SK-N-SH (cell line): ENCODE data around the gene THPO. TPM values are rescaled to one million over a fixed set of nuclear protein-coding genes. Genes with fewer than 3 reads are reported as not detected.
A peak's percentile ranks its signal among the peaks of the same experiment; 100 is the strongest.

Experiments used
- ELF1 ChIP-seq: IDR thresholded peaks from 2 replicates; pipeline ENCODE4 v1.4.0; 2012
- GABPA ChIP-seq: IDR thresholded peaks from 2 replicates; pipeline ENCODE4 v1.4.0; 2012; ENCODE audit warnings: low read depth, mild to moderate bottlenecking
- GATA2 ChIP-seq: sonication (generic); formaldehyde crosslinking; IDR thresholded peaks from 2 replicates; pipeline ENCODE4 v1.5.0; 2020; ENCODE audit warnings: mild to moderate bottlenecking, missing genetic modification reagents
- JUND ChIP-seq: IDR thresholded peaks from 2 replicates; pipeline ENCODE4 v1.4.0; 2012
- RAD21 ChIP-seq: IDR thresholded peaks from 2 replicates; pipeline ENCODE4 v1.6.1; 2012; ENCODE audit warnings: mild to moderate bottlenecking, low read length
- RCOR1 ChIP-seq: fragments of 150-350 bp; IDR thresholded peaks from 2 replicates; pipeline ENCODE4 v1.6.1; 2017; ENCODE audit warnings: antibody characterized with exemption, low read length
- RFX5 ChIP-seq: IDR thresholded peaks from 2 replicates; pipeline ENCODE4 v1.6.1; 2012; ENCODE audit warnings: mild to moderate bottlenecking, improper control_type of control experiment, low read length
- RXRA ChIP-seq: IDR thresholded peaks from 2 replicates; pipeline ENCODE4 v1.4.0; 2012; ENCODE audit warnings: low read depth, mild to moderate bottlenecking, borderline replicate concordance
- SIN3A ChIP-seq: IDR thresholded peaks from 2 replicates; pipeline ENCODE4 v1.6.1; 2012; ENCODE audit warnings: low read depth, mild to moderate bottlenecking, low read length, moderate library complexity, borderline replicate concordance
- TAF1 ChIP-seq: IDR thresholded peaks from 2 replicates; pipeline ENCODE4 v1.6.1; 2012; ENCODE audit warnings: low read depth, mild to moderate bottlenecking, low read length, moderate library complexity, borderline replicate concordance
- TCF12 ChIP-seq: IDR thresholded peaks from 2 replicates; pipeline ENCODE4 v1.4.0; 2012
- polyA plus RNA-seq, 3 experiments: library from polyadenylated mRNA; depleted of rRNA; stranded (reverse); fragments of >200 nt; gene quantifications; 2 replicates each; pipeline ENCODE4 v1.2.3, GENCODE V29; 2012
- TF ChIP-seq, protein P1 (sequence below): IDR thresholded peaks from 2 replicates; pipeline ENCODE4 v1.4.0; 2012; ENCODE audit warnings: low read depth
- TF ChIP-seq, protein P2 (sequence below): IDR thresholded peaks from 2 replicates; pipeline ENCODE4 v1.4.0; 2012; ENCODE audit warnings: low read depth, borderline replicate concordance
- TF ChIP-seq, protein P3 (sequence below): fragments of 200-600 bp; sonication (generic); IDR thresholded peaks from 2 replicates; pipeline ENCODE4 v1.6.1; 2017; ENCODE audit warnings: antibody characterized with exemption, mild to moderate bottlenecking, moderate library complexity
- TF ChIP-seq, protein P4 (sequence below): IDR thresholded peaks from 2 replicates; pipeline ENCODE4; 2012
- TF ChIP-seq, protein P5 (sequence below): IDR thresholded peaks from 2 replicates; pipeline ENCODE4 v1.4.0; 2012; ENCODE audit warnings: low read depth, borderline replicate concordance
- TF ChIP-seq, protein P6 (sequence below): fragments of 150-350 bp; IDR thresholded peaks from 2 replicates; pipeline ENCODE4 v1.6.1; 2016; ENCODE audit warnings: mild to moderate bottlenecking, low read depth, low read length

Gene THPO
- polyA plus RNA-seq, 1 of the 3 experiments (the other 2 are of a cell fraction), result 0.07 TPM

DNA sequence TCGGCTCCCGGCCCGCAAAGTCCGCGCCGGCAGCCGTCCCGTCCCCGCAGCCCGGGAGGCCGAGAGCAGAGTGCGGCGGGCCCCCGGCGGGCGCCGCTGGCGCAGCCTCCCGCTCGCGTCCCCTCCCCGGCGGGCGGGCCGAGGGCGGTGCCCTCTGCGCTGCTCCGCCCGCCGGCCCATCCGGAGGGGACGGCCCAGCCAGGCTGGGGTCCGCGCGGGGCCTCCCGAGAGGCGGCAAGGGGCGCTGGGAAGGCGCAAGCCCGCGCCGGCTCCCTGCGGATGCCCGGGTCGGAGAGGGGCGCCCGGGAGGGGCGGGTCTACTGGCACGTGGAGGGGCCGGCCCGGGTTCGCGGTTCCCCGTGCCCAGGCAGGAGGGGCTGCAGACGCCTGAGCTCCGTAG is 16.5 kb downstream of the THPO start, which contains the start of the genes CLCN2 and POLR2H (continued):
- TF ChIP-seq, protein P1, sequence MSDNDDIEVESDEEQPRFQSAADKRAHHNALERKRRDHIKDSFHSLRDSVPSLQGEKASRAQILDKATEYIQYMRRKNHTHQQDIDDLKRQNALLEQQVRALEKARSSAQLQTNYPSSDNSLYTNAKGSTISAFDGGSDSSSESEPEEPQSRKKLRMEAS, result no peak
- TF ChIP-seq, protein P2, sequence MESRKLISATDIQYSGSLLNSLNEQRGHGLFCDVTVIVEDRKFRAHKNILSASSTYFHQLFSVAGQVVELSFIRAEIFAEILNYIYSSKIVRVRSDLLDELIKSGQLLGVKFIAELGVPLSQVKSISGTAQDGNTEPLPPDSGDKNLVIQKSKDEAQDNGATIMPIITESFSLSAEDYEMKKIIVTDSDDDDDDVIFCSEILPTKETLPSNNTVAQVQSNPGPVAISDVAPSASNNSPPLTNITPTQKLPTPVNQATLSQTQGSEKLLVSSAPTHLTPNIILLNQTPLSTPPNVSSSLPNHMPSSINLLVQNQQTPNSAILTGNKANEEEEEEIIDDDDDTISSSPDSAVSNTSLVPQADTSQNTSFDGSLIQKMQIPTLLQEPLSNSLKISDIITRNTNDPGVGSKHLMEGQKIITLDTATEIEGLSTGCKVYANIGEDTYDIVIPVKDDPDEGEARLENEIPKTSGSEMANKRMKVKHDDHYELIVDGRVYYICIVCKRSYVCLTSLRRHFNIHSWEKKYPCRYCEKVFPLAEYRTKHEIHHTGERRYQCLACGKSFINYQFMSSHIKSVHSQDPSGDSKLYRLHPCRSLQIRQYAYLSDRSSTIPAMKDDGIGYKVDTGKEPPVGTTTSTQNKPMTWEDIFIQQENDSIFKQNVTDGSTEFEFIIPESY, result no peak
- TF ChIP-seq GATA2 (CRISPR knock-in tag) (no peak), SIN3A (peak; percentile 73; the same call in 1 of the 2 replicates), TCF12 (no peak), JUND (no peak), RCOR1 (no peak), TAF1 (peak; percentile 77), GABPA (no peak), RAD21 (no peak), RXRA (no peak), ELF1 (no peak), RFX5 (no peak)
- TF ChIP-seq, protein P3, sequence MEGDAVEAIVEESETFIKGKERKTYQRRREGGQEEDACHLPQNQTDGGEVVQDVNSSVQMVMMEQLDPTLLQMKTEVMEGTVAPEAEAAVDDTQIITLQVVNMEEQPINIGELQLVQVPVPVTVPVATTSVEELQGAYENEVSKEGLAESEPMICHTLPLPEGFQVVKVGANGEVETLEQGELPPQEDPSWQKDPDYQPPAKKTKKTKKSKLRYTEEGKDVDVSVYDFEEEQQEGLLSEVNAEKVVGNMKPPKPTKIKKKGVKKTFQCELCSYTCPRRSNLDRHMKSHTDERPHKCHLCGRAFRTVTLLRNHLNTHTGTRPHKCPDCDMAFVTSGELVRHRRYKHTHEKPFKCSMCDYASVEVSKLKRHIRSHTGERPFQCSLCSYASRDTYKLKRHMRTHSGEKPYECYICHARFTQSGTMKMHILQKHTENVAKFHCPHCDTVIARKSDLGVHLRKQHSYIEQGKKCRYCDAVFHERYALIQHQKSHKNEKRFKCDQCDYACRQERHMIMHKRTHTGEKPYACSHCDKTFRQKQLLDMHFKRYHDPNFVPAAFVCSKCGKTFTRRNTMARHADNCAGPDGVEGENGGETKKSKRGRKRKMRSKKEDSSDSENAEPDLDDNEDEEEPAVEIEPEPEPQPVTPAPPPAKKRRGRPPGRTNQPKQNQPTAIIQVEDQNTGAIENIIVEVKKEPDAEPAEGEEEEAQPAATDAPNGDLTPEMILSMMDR, result no peak
- TF ChIP-seq, protein P4, sequence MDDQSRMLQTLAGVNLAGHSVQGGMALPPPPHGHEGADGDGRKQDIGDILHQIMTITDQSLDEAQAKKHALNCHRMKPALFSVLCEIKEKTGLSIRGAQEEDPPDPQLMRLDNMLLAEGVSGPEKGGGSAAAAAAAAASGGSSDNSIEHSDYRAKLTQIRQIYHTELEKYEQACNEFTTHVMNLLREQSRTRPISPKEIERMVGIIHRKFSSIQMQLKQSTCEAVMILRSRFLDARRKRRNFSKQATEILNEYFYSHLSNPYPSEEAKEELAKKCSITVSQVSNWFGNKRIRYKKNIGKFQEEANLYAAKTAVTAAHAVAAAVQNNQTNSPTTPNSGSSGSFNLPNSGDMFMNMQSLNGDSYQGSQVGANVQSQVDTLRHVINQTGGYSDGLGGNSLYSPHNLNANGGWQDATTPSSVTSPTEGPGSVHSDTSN, result no peak
- TF ChIP-seq, protein P5, sequence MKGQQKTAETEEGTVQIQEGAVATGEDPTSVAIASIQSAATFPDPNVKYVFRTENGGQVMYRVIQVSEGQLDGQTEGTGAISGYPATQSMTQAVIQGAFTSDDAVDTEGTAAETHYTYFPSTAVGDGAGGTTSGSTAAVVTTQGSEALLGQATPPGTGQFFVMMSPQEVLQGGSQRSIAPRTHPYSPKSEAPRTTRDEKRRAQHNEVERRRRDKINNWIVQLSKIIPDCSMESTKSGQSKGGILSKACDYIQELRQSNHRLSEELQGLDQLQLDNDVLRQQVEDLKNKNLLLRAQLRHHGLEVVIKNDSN, result no peak
- TF ChIP-seq, protein P6, sequence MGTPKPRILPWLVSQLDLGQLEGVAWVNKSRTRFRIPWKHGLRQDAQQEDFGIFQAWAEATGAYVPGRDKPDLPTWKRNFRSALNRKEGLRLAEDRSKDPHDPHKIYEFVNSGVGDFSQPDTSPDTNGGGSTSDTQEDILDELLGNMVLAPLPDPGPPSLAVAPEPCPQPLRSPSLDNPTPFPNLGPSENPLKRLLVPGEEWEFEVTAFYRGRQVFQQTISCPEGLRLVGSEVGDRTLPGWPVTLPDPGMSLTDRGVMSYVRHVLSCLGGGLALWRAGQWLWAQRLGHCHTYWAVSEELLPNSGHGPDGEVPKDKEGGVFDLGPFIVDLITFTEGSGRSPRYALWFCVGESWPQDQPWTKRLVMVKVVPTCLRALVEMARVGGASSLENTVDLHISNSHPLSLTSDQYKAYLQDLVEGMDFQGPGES, result no peak
